T-helper 17 cell (primary cell): ENCODE data around the gene MAN2A1. TPM values are rescaled to one million over a fixed set of nuclear protein-coding genes. Genes with fewer than 3 reads are reported as not detected.

Source experiments
- ATAC-seq: fragments of 150-1000 bp; cut with Tn5 transposase; 2 replicates; pipeline ENCODE4 v1.10.0; 2021; ENCODE audit warnings: mild to moderate bottlenecking, moderate library complexity
- DNase-seq, 3 donors: peaks; one replicate each; pipeline versions ENCODE4 v3.0.0 to v3.0.0-alpha.2; 2020 to 2021
- H3K9me3 ChIP-seq: one replicate; pipeline ENCODE4 v1.7.0; 2013; ENCODE audit warnings: low read length, mild to moderate bottlenecking; ENCODE audit not compliant: control insufficient read depth, poor library complexity, severe bottlenecking
- H3K27ac Mint-ChIP-seq: one replicate; pipeline ENCODE4 v1.8.0; 2022; ENCODE audit warnings: mild to moderate bottlenecking, moderate library complexity, mixed read lengths
- H3K27me3 Mint-ChIP-seq: one replicate; pipeline ENCODE4 v1.8.0; 2022; ENCODE audit warnings: mixed read lengths
- H3K36me3 Mint-ChIP-seq: one replicate; pipeline ENCODE4 v1.8.0; 2022; ENCODE audit warnings: low read depth, mixed read lengths
- H3K4me1 Mint-ChIP-seq: one replicate; pipeline ENCODE4 v1.8.0; 2022; ENCODE audit warnings: mild to moderate bottlenecking, mixed read lengths
- H3K4me3 Mint-ChIP-seq: one replicate; pipeline ENCODE4 v1.8.0; 2022; ENCODE audit warnings: mild to moderate bottlenecking, moderate library complexity, mixed read lengths
- total RNA-seq, 4 donors: library from RNA in 2 of 4; stranded (reverse) in 2 of 4; gene quantifications; one replicate each; pipeline ENCODE4 v1.2.3 and lab custom pipeline; 2022 to 2026

MAN2A1 gene
- total RNA-seq, 2 donors from 2014 or later: 51.6 to 53.3 TPM

- DNase-seq: no peak
- Mint-ChIP-seq H3K27ac (no peak overlapping the region), H3K27me3 (no peaks in the 10 kb centered on the region), H3K36me3 (no peaks in the 10 kb centered on the region), H3K4me1 (no peaks in the 10 kb centered on the region), H3K4me3 (no peak overlapping the region)
- no peak for ATAC-seq
- H3K9me3 ChIP-seq: no peaks in the 10 kb centered on the region
Measured at GRCh38 chr5:109910874-109911273, 221.1 kb downstream of the MAN2A1 start.

- Mint-ChIP-seq H3K27ac (no peak overlapping the region), H3K4me3 (no peak overlapping the region), H3K4me1 (peaks cover 2% of the 10 kb centered on the region), H3K36me3 (no peaks in the 10 kb centered on the region), H3K27me3 (no peaks in the 10 kb centered on the region)
- ATAC-seq (no peak), DNase-seq (no peak)
- no peaks in the 10 kb centered on the region for H3K9me3 ChIP-seq
Measured at GRCh38 chr5:109911731-109912130, 222.0 kb downstream of the MAN2A1 start.

- Mint-ChIP-seq H3K27ac (no peak overlapping the region), H3K4me1 (peaks cover 7% of the 10 kb centered on the region), H3K36me3 (no peaks in the 10 kb centered on the region), H3K27me3 (no peaks in the 10 kb centered on the region), H3K4me3 (no peak overlapping the region)
- no peak for DNase-seq
- H3K9me3 ChIP-seq: no peaks in the 10 kb centered on the region
- ATAC-seq: no peak
Measured at GRCh38 chr5:109914906-109915305, 225.2 kb downstream of the MAN2A1 start.

- H3K4me1 Mint-ChIP-seq: peaks cover 13% of the 10 kb centered on the region
- peak overlapping the region; percentile 14 for H3K27ac Mint-ChIP-seq
- H3K9me3 ChIP-seq: no peaks in the 10 kb centered on the region
- H3K27me3 Mint-ChIP-seq: no peaks in the 10 kb centered on the region
- H3K4me3 Mint-ChIP-seq: no peak overlapping the region
- DNase-seq: no peak
- no peaks in the 10 kb centered on the region for H3K36me3 Mint-ChIP-seq
- no peak for ATAC-seq
Measured at GRCh38 chr5:109916481-109917153, 226.9 kb downstream of the MAN2A1 start.
